Pons (tissue), 1 donor: ENCODE measurements around the gene COL6A2.
"Not testable (repeated sequence)": the region's sequence is repeated elsewhere in the genome, so short reads cannot be mapped to it uniquely, and the experiment has no call there.

Experiments
- DNase-seq: peaks from one replicate; pipeline ENCODE4 v3.0.0-alpha.2; 2016; ENCODE audit warnings: low spot score

The COL6A2 gene

GRCh38 chr21:46061063-46061462 lies 36.8 kb upstream of the COL6A2 start:
- no peak for DNase-seq

DNA sequence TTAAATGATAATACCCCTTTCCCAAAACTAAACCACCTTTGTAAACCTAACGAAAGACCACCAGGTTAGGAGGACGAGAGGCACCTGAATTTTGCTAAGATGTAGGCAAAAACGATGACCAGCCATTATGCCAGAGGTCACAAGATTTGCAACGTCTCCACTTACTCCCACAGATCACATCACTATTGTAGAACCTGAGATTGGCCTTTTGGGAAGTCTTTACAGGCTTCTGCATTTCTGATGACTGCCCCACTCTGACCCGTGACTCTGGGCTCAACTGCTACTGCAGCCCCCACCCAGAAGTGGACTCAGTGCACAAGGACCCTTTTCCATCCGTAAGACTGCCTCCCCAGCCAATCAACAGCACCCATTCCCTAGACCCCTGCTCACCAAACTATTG lies 36.4 kb upstream of the COL6A2 start:
- no peak for DNase-seq

DNA sequence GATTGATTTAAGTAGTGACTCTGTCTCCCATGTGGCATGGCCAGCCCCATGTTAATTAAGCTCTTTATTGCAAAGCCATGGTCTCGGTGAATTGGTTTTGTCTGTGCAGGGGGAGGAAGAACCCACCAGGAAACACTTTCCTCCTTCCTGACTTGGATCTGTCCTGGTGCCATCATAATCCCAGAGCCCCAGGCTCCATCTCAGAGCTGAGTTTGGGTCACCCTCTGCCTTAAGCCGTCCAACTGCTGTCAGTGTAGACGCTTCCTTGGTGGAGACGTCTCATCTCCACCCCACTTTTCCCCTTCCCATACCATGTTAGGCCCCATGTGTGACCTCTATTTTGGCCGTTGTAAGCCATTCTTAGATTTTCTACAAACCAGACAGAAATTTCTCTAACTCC lies 36.0 kb upstream of the COL6A2 start:
- DNase-seq, result no peak

DNA sequence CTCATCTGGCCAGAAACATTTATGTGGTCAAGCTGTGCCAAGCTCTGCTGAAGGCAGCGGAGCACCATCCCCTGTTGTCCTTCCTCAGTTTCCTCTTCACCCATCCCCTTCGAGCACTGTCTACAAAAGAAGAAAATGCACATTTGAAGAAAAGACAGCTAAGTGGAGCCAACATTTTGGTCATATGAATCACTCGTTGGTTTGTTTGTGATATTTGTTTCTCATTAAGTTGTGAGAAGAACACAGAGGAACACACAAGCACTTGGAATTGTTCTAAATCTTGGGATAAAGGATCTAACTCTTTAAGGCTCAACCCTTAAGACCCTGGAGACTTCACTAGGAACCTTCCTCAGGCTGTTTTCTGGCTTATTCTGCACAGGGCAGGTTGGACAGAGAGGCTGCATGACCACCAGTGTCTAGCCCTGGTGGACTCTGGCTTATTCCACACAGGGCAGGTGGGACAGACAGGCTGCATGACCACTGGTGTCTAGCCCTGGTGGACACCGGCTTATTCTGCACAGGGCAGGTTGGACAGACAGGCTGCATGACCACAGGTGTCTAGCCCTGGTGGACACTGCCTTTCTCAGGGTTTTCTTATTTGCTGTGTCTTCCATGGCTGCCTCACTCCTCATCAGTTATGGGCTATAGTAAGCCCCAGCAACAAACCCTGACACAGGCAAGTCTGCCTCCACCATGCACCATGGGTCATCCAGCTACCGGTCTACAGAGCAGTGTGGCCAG lies 35.3 kb upstream of the COL6A2 start:
- DNase-seq, result no peak

DNA sequence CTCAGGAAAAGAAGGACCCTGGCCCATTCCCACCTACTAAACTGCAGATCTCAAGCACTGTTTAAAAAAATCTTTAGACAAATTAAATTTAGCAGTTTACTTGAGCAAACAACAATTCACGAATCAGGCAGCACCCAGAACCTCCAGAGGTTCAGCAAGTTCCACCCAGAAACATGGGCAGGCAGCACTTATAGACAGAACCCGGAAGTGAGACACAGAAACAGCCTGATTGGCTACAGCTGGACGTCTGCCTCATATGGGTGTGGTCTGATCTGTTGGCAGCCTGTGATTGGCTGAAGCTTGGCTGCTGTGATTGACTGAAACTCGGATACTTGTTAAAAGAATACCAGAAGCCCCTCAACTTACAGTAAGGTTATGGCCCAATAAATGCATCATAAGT lies 34.7 kb upstream of the COL6A2 start:
- DNase-seq, result no peak

GRCh38 chr21:46063734-46064680 lies 33.9 kb upstream of the COL6A2 start:
- no peak for DNase-seq

DNA sequence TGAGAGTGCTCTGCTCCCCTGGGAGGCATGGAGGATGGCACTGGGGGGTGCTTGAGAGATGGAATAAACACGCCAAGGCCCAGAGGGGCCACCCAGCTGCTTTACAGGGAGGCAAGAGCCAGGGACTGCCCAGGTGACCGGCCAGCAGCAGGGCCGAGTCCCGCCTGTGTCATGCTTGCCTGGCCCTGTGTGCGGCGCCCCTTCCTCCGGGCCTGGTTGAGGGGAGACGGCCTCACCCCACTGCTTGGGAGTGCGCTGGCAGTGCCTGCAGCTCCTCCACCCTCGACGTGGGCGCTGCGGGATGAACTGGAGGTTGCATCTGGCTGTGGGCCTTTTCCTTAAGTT lies 33.1 kb upstream of the COL6A2 start:
- no peak for DNase-seq

- no peak for DNase-seq
These were observed 32.5 kb upstream of the COL6A2 start for GRCh38 chr21:46065215-46065913.

GRCh38 chr21:46065914-46066551 lies 31.9 kb upstream of the COL6A2 start:
- DNase-seq, result no peak

DNA sequence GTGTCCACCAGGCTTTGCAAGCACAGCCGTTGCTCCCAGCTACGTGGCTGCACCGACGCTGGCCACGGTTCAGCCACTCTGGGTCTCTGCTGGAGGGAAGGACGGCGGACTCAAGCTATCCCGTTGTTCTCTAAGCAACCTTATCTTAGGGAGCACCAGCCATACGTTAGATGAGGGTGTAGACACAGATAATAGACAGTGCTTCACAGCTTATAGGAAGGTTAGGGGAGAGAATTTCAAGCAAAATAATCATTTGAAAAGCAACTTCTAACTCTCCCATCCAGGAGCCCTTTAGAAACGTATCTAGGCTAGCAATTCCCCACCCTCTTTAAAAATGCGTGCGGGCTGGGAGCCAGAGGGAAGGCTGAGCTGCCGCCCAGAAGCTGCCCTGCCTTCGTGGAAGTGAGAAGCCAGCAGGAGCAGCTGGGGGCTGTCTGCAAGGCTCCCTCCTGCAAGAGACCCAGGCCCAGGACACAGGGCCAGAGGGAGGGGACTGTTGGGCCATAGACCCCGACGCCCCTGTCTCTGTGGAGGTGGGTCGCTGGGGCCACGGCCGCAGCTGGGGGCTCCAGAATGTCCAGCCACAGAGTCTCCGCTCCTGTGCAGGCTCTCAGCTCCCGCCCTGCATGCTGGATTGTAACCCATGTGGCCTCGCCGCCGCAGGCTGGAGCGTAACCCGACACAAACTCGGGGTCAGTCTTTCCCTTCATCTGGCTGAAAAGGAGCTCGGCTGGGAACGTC lies 31.2 kb upstream of the COL6A2 start:
- DNase-seq, result no peak

GRCh38 chr21:46067505-46068201 lies 30.3 kb upstream of the COL6A2 start:
- no peak for DNase-seq

DNA sequence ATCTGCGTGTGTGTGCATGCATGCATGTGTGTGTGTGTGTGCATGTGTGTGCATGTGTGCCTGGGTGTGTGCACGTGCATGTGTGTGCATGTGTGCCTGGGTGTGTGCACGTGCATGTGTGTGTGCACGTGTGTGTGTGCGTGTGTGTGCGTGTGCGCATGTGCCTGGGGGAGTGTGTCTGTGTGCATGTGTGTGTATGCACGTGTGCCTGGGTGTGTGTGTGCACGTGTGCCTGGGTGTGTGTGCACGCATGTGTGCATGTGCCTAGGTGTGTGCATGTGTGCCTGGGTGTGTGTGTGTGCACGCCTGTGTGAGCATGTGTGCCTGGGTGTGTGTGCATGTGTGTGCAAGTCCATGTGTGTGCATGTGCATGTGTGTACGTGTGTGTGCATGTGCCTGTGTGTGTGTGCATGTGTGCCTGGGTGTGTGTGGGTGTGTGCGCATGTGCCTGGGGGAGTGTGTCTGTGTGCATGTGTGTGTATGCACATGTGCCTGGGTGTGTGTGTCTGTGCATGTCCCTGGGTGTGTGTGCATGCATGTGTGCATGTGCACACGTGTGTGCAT lies 29.3 kb upstream of the COL6A2 start:
- no peak for DNase-seq

- DNase-seq, result no peak
These were observed 28.7 kb upstream of the COL6A2 start for GRCh38 chr21:46069166-46069565.

DNA sequence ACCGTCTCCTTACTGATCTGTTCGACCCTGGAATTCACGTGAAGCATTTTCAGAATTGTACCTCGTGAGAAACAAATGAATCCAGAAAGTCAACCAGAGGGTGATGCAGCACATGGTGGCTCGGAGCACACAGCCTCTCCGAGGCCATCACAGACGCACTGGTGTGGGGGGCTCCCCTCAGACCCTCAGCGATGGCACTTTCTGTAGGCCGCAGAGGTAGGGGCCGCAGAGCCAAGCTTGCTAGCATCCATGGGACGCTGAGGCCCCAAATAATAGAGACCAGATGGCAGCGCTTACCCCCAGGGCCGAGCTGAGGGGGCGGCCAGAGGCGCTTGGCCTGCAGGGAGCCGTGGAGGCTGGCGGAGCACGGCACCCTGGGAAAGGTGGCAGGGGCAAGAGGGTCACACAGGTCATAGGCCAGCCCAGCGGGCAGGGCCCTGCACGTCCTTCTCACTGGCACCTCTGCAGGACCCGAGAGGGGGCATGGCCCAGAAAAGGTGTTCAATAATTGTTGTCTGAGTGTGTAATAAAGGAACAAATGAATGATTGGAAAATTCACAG lies 28.1 kb upstream of the COL6A2 start:
- no peak for DNase-seq

GRCh38 chr21:46071082-46071481 lies 26.8 kb upstream of the COL6A2 start:
- no peak for DNase-seq

DNA sequence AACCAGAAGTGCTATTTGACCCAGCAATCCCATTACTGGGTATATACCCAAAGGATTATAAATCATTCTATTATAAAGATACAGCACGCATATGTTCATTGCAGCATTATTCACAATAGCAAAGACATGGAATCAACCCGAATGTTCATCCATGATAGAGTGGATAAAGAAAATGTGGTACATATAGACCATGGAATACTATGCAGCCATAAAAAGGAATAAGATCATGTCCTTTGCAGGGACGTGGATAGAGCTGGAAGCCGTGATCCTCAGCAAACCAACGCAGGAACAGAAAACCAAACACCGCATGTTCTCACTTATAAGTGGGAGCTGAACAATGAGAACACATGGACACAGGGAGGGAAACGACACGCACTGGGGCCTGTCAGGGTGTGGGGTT lies 21.2 kb upstream of the COL6A2 start:
- not testable (repeated sequence) for DNase-seq

GRCh38 chr21:46077674-46078101 lies 20.2 kb upstream of the COL6A2 start:
- no peak for DNase-seq

- DNase-seq, result no peak
These were observed 19.5 kb upstream of the COL6A2 start for GRCh38 chr21:46078322-46078977.

DNA sequence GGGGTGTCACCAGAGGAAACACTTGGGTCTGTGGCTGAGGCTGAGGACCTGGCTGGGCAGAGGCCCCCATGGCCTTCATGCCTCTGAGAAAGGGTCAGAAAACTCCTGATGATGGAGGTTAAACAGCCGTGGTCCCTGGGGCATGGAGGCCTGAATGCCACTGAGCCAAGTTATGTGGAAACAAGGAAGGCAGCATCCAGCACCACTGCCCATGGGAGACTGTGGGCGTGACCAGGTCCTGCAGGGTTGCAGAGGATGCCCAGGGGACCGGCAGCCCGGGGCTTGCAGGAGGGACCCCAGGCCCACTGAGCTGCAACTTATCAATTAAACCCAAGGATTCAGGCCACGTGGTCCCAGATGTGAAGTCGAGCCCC lies 18.9 kb upstream of the COL6A2 start:
- DNase-seq, result no peak
